MM.1S (cell line): Measurements from ENCODE around the gene GAB2.

Experiments
- DNase-seq: peaks from one replicate; pipeline ENCODE4 v3.0.0-alpha.2; 2015
- H2AFZ ChIP-seq: fragments of 300-600 bp; sonication (generic); 2 replicates; pipeline ENCODE4 v1.6.0; 2016; ENCODE audit warnings: antibody characterized with exemption, low read length
- H3F3A ChIP-seq: fragments of 300-600 bp; sonication (generic); 2 replicates; pipeline ENCODE4 v1.6.1; 2016; ENCODE audit warnings: mild to moderate bottlenecking, antibody characterized with exemption, low read length, moderate library complexity, mixed read lengths; ENCODE audit not compliant: insufficient read depth
- H3K27ac ChIP-seq: fragments of 300-600 bp; sonication (generic); 2 replicates; pipeline ENCODE4 v1.5.1; 2016; ENCODE audit warnings: mild to moderate bottlenecking, low read length
- H3K27me3 ChIP-seq: fragments of 300-600 bp; sonication (generic); replicated peaks from 2 replicates; pipeline ENCODE4 v1.6.0; 2016; ENCODE audit warnings: low read length; ENCODE audit not compliant: insufficient read depth
- H3K36me3 ChIP-seq: fragments of 300-600 bp; sonication (generic); replicated peaks from 2 replicates; pipeline ENCODE4 v1.6.1; 2016; ENCODE audit warnings: mild to moderate bottlenecking, low read length, mixed read lengths; ENCODE audit not compliant: insufficient read depth
- H3K4me1 ChIP-seq: fragments of 300-600 bp; sonication (generic); 2 replicates; pipeline ENCODE4 v1.6.1; 2016; ENCODE audit warnings: low read length, mixed read lengths
- H3K4me2 ChIP-seq: fragments of 300-600 bp; sonication (generic); 2 replicates; pipeline ENCODE4 v1.6.0; 2016; ENCODE audit warnings: low read depth, low read length
- H3K4me3 ChIP-seq: fragments of 300-600 bp; sonication (generic); 2 replicates; pipeline ENCODE4 v1.5.1; 2016; ENCODE audit warnings: low read length, mixed read lengths
- H3K79me2 ChIP-seq: fragments of 300-600 bp; sonication (generic); 2 replicates; pipeline ENCODE4 v1.6.1; 2016; ENCODE audit warnings: mixed run types, low read length, mixed read lengths
- H3K9ac ChIP-seq: fragments of 300-600 bp; sonication (generic); 2 replicates; pipeline ENCODE4 v1.6.1; 2016; ENCODE audit warnings: low read length, mixed read lengths
- H3K9me2 ChIP-seq: fragments of 300-600 bp; sonication (generic); replicated peaks from 2 replicates; pipeline ENCODE4 v1.6.1; 2016; ENCODE audit warnings: mild to moderate bottlenecking, low read length, mixed read lengths; ENCODE audit not compliant: insufficient read depth
- H3K9me3 ChIP-seq: fragments of 300-600 bp; sonication (generic); replicated peaks from 2 replicates; pipeline ENCODE4 v1.6.1; 2016; ENCODE audit warnings: mild to moderate bottlenecking, low read length, mixed read lengths; ENCODE audit not compliant: insufficient read depth
- H4K20me1 ChIP-seq: fragments of 300-600 bp; sonication (generic); 2 replicates; pipeline ENCODE4 v1.6.1; 2016; ENCODE audit warnings: mild to moderate bottlenecking, low read length, moderate library complexity, mixed read lengths; ENCODE audit not compliant: insufficient read depth
- CTCF ChIP-seq: fragments of 300-600 bp; sonication (generic); IDR thresholded peaks from 2 replicates; pipeline ENCODE4 v1.5.1; 2016; ENCODE audit warnings: antibody characterized with exemption, low read length, mixed read lengths
- EZH2 ChIP-seq: fragments of 300-600 bp; sonication (generic); optimal IDR thresholded peaks from 2 replicates; pipeline ENCODE3; 2017; ENCODE audit warnings: low read depth, mild to moderate bottlenecking, antibody characterized with exemption, low read length, mixed read lengths
- EZH2phosphoT487 ChIP-seq: fragments of 300-600 bp; sonication (generic); IDR thresholded peaks from 2 replicates; pipeline ENCODE4 v1.6.1; 2018; ENCODE audit warnings: antibody characterized with exemption, low read length

Gene GAB2

GRCh38 chr11:78262238-78262637 is 155.4 kb downstream of the GAB2 start:
- no peak for DNase-seq
- Histone ChIP-seq H3K4me3 (no peak overlapping the region), H3K36me3 (no peaks in the 10 kb centered on the region), H3K9me3 (no peaks in the 10 kb centered on the region), H3K27me3 (no peaks in the 10 kb centered on the region), H4K20me1 (no peaks in the 10 kb centered on the region), H3K4me2 (no peak overlapping the region), H2AFZ (no peak overlapping the region), H3K9ac (no peak overlapping the region), H3K4me1 (no peaks in the 10 kb centered on the region), H3K9me2 (no peaks in the 10 kb centered on the region), H3F3A (no peaks in the 10 kb centered on the region), H3K27ac (no peak overlapping the region), H3K79me2 (no peaks in the 10 kb centered on the region)
- no peak for TF ChIP-seq CTCF
- TF ChIP-seq EZH2, result no peak
- TF ChIP-seq EZH2phosphoT487, result no peak

GRCh38 chr11:78261828-78262227 is 155.8 kb downstream of the GAB2 start:
- no peak for DNase-seq
- no peak overlapping the region for H3K4me2 ChIP-seq
- H3K9me2 ChIP-seq, result no peaks in the 10 kb centered on the region
- no peaks in the 10 kb centered on the region for H4K20me1 ChIP-seq
- H3K79me2 ChIP-seq, result no peaks in the 10 kb centered on the region
- H3K4me1 ChIP-seq, result no peaks in the 10 kb centered on the region
- no peak overlapping the region for H3K27ac ChIP-seq
- H3K9ac ChIP-seq, result no peak overlapping the region
- TF ChIP-seq EZH2 (no peak), EZH2phosphoT487 (no peak), CTCF (no peak)
- no peaks in the 10 kb centered on the region for H3K27me3 ChIP-seq
- H2AFZ ChIP-seq, result no peak overlapping the region
- no peaks in the 10 kb centered on the region for H3K36me3 ChIP-seq
- H3F3A ChIP-seq, result no peaks in the 10 kb centered on the region
- no peaks in the 10 kb centered on the region for H3K9me3 ChIP-seq
- H3K4me3 ChIP-seq, result no peak overlapping the region

GRCh38 chr11:78261367-78261766 is 156.3 kb downstream of the GAB2 start:
- Histone ChIP-seq H3K9ac (no peak overlapping the region), H3K36me3 (no peaks in the 10 kb centered on the region), H3K4me1 (no peaks in the 10 kb centered on the region), H2AFZ (no peak overlapping the region), H4K20me1 (no peaks in the 10 kb centered on the region), H3K27me3 (no peaks in the 10 kb centered on the region), H3K4me2 (no peak overlapping the region), H3K9me3 (no peaks in the 10 kb centered on the region), H3K79me2 (no peaks in the 10 kb centered on the region), H3F3A (no peaks in the 10 kb centered on the region), H3K4me3 (no peak overlapping the region), H3K9me2 (no peaks in the 10 kb centered on the region), H3K27ac (no peak overlapping the region)
- no peak for TF ChIP-seq EZH2phosphoT487
- no peak for TF ChIP-seq CTCF
- TF ChIP-seq EZH2, result no peak
- no peak for DNase-seq
